WI38 (cell line): ENCODE data around the gene ALOX5AP.

Experiments used
- H3K4me3 ChIP-seq: 2 replicates; pipeline ENCODE4 v1.5.1; 2011; ENCODE audit warnings: low read depth, mild to moderate bottlenecking, control low read depth, low read length
- TF ChIP-seq, protein P1 (sequence below): IDR thresholded peaks from 2 replicates; pipeline ENCODE4 v1.5.1; 2012; ENCODE audit warnings: low read depth, mild to moderate bottlenecking, control low read depth, low read length

The ALOX5AP gene

DNA sequence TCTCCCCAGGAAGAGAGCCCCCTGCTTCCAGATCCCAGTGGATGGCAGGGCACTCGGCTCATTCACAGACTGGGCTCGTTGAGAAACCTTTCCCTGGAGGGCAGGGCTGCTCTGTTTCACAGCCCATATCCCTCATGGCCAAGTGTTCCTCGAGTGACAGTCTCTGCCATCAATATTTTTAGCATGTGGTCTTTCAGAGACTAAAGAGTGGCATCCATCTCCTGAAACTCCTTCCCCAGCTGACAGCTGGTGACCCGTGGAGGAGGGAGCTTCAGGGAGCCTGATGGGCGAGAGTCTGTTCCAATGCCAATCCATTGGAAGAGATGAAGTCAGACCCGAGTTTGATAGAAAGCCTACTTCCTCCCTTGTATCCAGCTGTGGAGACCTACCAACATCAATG, 30.7 kb upstream of the ALOX5AP start:
- TF ChIP-seq, protein P1, sequence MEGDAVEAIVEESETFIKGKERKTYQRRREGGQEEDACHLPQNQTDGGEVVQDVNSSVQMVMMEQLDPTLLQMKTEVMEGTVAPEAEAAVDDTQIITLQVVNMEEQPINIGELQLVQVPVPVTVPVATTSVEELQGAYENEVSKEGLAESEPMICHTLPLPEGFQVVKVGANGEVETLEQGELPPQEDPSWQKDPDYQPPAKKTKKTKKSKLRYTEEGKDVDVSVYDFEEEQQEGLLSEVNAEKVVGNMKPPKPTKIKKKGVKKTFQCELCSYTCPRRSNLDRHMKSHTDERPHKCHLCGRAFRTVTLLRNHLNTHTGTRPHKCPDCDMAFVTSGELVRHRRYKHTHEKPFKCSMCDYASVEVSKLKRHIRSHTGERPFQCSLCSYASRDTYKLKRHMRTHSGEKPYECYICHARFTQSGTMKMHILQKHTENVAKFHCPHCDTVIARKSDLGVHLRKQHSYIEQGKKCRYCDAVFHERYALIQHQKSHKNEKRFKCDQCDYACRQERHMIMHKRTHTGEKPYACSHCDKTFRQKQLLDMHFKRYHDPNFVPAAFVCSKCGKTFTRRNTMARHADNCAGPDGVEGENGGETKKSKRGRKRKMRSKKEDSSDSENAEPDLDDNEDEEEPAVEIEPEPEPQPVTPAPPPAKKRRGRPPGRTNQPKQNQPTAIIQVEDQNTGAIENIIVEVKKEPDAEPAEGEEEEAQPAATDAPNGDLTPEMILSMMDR: no peak
- no peak overlapping the region for H3K4me3 ChIP-seq

DNA sequence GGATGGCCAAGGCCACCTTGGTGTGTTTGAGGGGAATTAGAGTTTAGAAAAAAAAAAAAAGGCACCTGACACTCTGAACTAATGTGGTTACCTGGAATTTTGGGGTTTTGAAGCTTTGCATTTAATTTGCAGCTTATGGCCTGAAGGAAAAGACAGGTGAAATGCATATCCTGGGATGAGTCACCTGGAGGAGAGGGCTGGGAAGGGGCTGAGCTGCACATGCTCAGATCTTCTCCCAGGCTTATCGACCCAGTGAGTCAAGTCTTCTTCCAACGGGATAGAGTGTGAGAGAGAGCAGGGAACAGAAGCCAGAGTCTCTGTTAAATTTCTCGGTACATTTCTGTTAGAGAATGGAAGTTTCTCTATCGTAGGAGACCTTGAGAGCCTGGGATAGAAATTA, 29.7 kb upstream of the ALOX5AP start:
- H3K4me3 ChIP-seq: no peak overlapping the region
- TF ChIP-seq, protein P1: no peak

- no peak overlapping the region for H3K4me3 ChIP-seq
- TF ChIP-seq, protein P1: no peak
Observed at GRCh38 chr13:30708541-30708940, 26.8 kb upstream of the ALOX5AP start.

GRCh38 chr13:30710442-30710841, 24.9 kb upstream of the ALOX5AP start:
- no peak overlapping the region for H3K4me3 ChIP-seq
- TF ChIP-seq, protein P1: no peak

GRCh38 chr13:30711375-30711774, 24.0 kb upstream of the ALOX5AP start:
- TF ChIP-seq, protein P1: no peak
- H3K4me3 ChIP-seq: no peak overlapping the region

DNA sequence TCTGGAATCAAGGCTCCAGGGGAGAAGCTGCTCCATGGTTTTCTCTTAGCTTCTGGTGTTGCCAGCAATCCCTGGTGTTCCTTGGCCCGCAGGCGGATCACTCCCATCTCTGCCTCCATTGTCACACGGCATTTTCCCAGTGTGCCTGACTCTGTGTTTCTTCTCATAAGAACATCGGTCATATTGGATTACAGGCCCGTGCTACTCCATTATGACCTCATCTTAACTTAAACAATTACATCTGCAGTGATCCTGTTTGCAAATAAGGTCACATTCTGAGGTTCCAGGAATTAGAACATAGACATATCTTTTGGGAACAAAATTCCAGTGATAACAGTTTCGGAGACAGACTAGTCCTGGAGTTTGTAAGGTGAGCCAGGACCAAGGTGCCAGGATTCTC, 23.5 kb upstream of the ALOX5AP start:
- no peak overlapping the region for H3K4me3 ChIP-seq
- TF ChIP-seq, protein P1: no peak

- H3K4me3 ChIP-seq: no peak overlapping the region
- TF ChIP-seq, protein P1: no peak
Observed at GRCh38 chr13:30712536-30713532, 22.5 kb upstream of the ALOX5AP start.
